Esophagus muscularis mucosa (tissue), 4 donors: ENCODE data around the gene CR2.
"Not testable (repeated sequence)": the region's sequence is repeated elsewhere in the genome, so short reads cannot be mapped to it uniquely, and the experiment has no call there.

Experiments used
- CTCF ChIP-seq, 3 experiments: fragments of 200-600 bp in 2 of 3; fragments of 450-650 bp in 1 of 3; sonication (generic) in 2 of 3; IDR thresholded peaks; one replicate each; pipeline ENCODE4 v1.5.1; 2017 to 2019; ENCODE audit warnings: antibody characterized with exemption in 3 of 3, mild to moderate bottlenecking in 2 of 3, moderate library complexity in 1 of 3
- EP300 ChIP-seq: sonication (generic); formaldehyde crosslinking; IDR thresholded peaks from one replicate; pipeline ENCODE4 v1.6.1; 2017; ENCODE audit warnings: antibody characterized with exemption
- POLR2A ChIP-seq: fragments of 450-650 bp; IDR thresholded peaks from one replicate; pipeline ENCODE4 v1.6.1; 2017; ENCODE audit warnings: antibody characterized with exemption, moderate library complexity, mild to moderate bottlenecking, low read depth
- POLR2AphosphoS5 ChIP-seq, 2 donors: sonication (generic); formaldehyde crosslinking; IDR thresholded peaks; one replicate each; pipeline ENCODE4 v1.6.1; 2017; ENCODE audit warnings: antibody characterized with exemption in 2 of 2

GRCh38 chr1:207436746-207437145, 17.4 kb upstream of the CR2 start:
- TF ChIP-seq CTCF (IDR thresholded peaks at IDR 0.05); POLR2A; EP300; POLR2AphosphoS5 (IDR thresholded peaks at IDR 0.05): not testable (repeated sequence)
